PC-3 (cell line): ENCODE data around the gene C4orf36.

Source experiments
- CTCF ChIP-seq: fragments of 300-600 bp; sonication (generic); conservative IDR thresholded peaks from 2 replicates; pipeline ENCODE4 v1.5.1; 2017; ENCODE audit warnings: antibody characterized with exemption, low read depth, mild to moderate bottlenecking, low read length
- EZH2 ChIP-seq: fragments of 300-600 bp; sonication (generic); IDR thresholded peaks from one replicate; pipeline ENCODE4 v1.6.1; 2017; ENCODE audit warnings: antibody characterized with exemption, mild to moderate bottlenecking, low read length; ENCODE audit not compliant: unreplicated experiment
- EZH2phosphoT487 ChIP-seq: fragments of 300-600 bp; sonication (generic); IDR thresholded peaks from 2 replicates; pipeline ENCODE4 v1.6.1; 2018; ENCODE audit warnings: mild to moderate bottlenecking, antibody characterized with exemption, low read length, borderline replicate concordance

GRCh38 chr4:86928400-86929255 lies 36.4 kb upstream of the C4orf36 start:
- TF ChIP-seq EZH2phosphoT487: no peak
- no peak for TF ChIP-seq EZH2
- no peak for TF ChIP-seq CTCF
